Bone marrow (tissue), 2 donors: ENCODE measurements around the gene SHISAL1.

ENCODE experiments used
- DNase-seq, 2 donors: peaks; one replicate each; lab custom pipeline; 2025; lab: John Stamatoyannopoulos, UW

SHISAL1 gene

GRCh38 chr22:44231233-44231632 lies 81.5 kb downstream of the SHISAL1 start:
- no peak for DNase-seq

- no peak for DNase-seq
Observed at GRCh38 chr22:44229809-44230208, 82.9 kb downstream of the SHISAL1 start.

DNA sequence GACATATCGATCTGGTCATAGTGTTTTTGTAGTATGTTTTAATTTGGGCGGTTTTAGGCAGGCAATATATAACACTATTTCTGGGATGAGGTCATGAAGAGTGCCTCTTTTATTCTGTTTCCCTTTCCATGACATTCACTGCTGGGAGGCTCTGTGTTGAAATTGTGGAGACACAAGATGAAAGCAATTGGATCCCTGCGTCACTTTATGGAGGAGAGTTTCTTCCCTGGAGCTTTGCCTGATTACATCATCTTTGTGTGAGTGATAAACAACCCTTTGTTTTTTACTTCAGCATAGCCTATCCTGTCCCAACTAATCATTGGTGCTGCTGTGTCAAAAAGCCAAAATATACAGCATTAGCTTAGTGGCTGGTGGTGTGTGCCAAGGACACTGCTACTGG lies 83.4 kb downstream of the SHISAL1 start:
- no peak for DNase-seq

- DNase-seq = no peak
Observed at GRCh38 chr22:44225812-44226211, 86.9 kb downstream of the SHISAL1 start.

GRCh38 chr22:44225091-44225689 lies 87.6 kb downstream of the SHISAL1 start:
- no peak for DNase-seq

GRCh38 chr22:44224166-44224565 lies 88.6 kb downstream of the SHISAL1 start:
- no peak for DNase-seq

- DNase-seq = no peak
Observed at GRCh38 chr22:44221710-44222475, 90.9 kb downstream of the SHISAL1 start.

DNA sequence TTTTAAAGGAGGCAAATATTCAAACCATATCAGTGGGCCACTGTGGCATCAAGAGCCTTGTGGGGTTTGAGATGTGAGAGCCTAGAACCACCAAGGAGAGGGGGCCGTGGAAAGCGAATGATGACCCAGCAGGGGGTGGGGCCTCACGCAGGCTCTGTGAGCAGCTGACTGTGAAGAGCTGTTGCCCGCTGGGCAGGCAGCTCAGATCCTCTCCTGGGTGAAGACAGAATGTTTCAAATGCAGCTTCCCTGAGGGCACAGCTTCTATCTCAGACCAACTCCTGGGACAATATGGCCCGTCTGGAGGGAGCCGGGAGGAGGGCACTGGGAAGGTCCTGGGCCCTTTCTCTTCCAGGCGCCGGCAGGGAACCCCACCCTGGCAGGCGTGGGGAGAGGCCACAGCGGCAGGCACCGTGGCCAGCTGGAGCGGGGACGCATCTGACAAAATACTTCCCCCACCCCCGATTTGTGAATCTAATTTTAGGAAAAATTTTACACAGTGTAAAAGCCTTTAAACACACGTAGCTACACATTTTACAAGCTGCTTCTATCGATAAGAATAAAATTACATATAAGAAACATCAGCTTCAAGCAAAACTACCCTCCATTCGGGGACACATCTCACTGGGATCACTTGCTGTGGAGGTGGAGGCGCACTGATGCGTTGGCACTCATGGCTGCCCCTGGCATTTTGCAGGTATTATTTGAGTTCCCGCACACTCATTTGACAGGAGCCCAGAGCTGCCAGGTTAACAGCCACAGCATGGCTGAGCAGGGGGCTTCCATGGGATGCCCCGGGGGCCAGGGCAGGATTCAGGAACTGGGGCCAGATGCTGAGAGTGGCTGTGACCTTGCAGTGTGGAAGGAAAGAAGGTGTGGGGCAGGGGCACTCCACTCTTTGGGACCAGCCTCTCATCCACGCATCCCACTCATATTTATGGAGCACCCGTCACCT lies 91.7 kb downstream of the SHISAL1 start:
- DNase-seq = no peak

DNA sequence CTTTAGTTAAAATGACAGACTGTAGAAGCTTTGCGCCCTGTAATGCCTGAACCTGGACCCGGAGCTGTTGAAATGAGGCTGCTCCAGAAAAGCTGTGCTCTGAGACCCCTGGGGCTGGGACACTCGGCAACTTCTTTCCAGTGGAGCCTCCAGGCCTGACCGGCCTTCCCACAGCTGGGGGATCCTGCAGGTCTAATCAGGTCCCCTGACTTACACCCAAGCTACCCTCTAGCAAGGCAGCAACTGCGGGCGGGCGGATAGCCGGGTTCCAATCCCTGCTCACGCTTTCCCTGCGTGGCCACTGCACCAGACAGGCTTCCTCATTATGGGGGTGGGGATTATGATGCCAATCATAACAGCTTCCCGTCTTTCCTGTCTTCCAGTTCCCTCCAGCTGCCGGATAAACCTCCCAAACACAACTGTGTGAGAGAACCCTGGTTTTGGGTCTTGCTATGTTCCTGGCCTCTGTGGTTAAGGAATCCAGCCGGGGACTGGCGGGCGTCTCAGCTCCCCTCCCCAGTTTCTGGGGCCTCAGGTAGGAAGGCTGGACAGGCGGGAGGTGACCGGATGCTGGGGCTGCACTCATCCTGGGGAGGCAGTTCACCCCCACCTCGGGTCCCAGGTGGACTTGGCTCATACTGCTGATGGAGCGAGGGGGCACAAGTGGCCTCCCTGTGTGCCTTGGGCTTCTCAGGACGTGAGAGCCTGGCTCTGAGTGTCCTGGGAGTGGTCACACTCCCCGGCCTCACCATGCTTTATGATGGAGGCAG lies 93.5 kb downstream of the SHISAL1 start:
- no peak for DNase-seq

DNA sequence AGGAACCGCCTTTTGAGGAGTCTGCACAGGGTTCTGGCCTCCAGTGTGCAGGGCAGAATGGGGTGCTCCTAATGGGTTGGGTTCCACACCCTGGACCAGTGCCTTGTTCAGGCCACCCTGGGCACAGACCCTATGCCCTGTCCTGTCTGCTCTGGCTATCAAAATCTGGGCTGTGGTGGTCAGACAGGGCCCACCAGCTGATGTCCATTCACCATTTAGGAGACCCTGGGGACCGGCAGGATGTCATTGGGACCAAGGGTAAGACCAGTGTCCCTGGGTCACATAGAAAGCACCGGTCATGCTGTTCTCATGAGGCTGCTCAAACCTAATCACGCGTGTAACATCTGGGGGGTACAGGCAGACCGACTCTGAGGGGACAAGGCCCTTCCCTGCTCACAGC lies 94.7 kb downstream of the SHISAL1 start:
- DNase-seq = no peak

DNA sequence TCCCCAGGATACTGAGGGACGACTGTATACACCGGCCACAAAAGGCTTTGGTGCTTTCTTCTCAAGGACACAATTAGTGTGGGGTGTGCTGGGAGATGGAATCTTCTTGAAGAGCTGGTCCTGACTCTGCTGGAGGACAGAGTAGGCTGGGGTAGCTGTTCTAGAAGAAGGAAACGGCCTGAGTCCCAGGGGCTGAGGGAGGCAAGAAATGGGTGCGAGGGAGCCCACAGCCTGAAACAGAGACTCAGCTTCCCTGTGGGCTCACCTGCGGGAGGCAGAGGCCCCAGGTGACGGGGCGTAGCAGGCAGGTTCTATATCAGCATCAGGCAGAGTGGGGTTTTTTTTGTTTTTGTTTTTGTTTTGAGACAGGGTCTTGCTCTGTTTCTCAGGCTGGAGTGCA lies 95.4 kb downstream of the SHISAL1 start:
- DNase-seq = no peak

DNA sequence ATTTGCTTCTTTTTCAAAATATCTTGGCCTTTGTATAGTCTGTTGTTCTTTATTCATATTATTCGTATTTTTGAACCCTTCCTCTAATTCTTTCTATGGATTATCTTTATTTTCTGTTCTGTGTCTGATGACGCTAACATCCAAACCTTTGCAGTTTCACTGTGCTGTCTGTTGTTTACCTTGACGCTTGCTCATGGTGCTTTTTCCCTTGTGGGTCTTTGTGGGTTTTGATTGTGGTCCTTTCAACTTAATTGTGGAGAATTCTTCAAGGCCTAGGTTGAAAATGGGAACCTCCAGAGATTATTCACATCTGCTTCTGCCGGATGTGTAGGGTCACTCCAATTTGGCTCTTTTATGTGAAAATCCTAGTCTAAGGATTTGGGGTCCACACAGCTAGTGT lies 97.5 kb downstream of the SHISAL1 start:
- no peak for DNase-seq

DNA sequence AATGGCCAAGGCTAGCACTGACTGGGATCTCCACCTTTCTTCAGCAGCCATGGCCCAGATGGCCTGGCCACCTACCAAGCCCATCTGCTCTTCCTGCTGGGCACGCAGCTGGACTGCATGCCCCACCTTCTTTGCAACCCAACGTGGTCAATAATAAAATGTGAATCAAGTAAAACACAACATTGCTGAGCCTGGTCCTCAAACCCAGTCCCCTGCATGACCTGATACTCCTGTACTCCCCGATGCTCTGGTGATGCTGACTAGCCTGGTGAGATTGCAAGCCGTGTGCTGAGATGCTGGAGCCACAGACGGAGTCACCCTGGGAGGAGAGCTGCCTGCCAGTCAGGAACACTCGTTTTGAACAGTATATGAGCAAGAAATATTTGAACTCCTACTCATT lies 98.0 kb downstream of the SHISAL1 start:
- DNase-seq = no peak

DNA sequence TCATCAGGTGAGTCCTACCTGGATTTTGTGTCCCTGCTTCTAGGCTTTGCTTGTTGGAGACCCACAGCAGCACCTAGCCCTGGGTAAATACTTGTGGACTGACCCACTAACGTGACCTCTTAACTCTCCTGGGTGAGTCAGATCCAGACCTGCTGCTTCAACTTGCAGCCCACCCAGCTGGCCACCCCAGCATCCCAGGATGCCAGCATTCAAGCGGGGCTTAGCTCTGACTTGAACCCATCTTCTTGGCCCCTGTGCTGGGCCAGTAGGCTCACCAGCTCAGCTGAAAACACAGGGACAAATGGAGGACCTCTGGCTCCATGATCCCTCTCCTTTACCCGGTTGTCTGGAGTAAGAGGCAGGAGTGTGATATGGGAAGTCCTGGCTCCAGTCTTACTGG lies 98.6 kb downstream of the SHISAL1 start:
- no peak for DNase-seq

- DNase-seq = no peak
Observed at GRCh38 chr22:44213489-44214043, 99.2 kb downstream of the SHISAL1 start.

GRCh38 chr22:44212936-44213335 lies 99.8 kb downstream of the SHISAL1 start:
- DNase-seq = no peak

DNA sequence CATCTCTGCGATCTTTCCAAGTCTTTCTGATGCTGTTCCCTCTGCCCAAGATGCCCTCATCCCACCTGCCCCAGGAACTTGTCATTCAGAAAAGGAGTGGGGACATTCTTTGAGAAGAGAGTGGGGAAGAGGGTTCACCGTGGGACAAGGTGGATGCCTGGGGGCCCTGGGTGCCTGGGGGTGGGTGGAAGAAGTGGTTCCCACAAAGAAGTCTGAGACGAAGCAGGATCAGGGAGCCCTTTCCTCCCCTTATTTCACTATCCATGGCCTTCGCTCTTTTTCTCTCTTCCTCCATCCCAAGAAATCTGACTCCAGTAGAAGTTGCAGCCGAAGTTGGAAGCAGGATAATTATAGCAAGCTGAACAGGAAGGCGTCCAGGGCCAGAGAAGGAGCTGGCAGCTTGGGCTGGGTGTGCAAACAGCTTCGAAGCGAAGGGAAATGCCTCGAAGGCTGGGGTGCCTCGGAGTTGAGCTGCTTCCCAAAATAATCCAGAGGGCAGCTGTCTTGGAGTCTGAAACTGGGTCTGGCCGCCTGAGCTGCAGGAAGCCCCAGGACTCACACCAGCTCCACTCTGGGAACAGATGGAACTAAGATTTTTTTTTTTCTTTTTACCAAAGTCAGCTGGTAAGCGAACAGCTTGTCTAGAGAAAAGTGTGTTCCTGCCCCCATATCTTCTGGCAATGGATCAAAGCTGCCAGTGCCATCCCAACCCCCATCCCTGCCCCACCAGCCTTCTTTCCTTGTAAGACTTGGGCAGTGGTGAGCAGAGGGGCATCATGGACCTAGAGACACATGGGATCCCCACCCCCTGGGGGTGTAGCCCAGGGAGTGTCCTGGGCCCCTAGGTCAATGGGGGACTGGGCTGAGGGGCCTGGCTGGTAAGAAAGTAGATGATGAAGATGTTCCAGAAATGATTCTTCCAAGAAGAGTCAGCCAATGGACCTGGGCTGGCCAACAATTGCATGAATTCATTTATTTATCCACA lies 100.5 kb downstream of the SHISAL1 start:
- no peak for DNase-seq

DNA sequence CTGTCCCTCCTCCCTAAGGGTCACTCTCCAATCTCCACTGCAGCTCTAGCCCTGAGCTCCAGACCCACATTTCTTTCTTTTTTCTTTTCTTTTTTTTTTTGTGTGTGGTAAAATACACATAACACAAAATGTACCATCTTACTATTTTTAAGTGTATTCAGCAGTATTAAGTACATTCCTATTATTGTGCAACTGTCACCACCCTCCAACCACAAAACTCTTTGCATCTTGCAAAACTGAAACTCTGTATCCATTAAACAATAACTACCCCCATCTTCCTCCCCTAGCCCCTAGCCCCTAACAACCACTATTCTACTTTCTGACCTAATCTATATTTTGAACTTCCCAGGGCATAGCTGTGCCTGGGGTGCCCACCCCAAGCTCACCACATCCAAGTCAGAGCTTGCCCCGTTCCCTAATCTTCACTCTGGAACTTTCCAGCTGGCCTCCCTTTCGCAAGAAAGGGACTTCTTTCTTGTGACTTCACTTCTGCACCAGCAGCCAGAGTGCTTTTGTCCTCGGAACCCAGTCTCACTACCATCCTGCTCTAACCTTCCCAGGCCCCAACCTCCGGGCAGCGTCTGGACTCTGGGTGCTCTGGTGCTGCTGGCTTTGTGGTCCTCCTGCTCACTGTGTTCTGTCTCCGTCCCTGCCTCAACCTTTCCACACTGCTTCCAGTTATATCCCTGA lies 101.3 kb downstream of the SHISAL1 start:
- no peak for DNase-seq

GRCh38 chr22:44210722-44211121 lies 102.0 kb downstream of the SHISAL1 start:
- DNase-seq = no peak

DNA sequence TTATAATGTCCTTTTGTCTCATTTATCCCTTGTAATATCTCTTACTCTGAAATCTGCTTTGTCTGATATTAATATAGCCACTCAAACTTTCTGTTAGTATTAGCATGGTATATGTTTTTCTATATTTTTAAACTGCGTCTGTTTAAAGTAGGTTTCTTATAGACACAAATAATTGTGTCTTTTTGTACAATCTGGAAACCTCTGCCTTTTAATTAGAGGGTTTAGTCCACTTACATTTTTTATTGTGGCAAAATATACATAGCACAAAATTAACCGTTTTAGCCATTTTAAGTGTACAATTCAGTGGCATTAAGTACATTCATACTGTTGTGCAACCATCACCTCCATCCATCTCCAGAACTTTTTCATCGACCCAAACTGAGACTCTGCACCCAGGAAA lies 103.4 kb downstream of the SHISAL1 start:
- DNase-seq = no peak
